ENCODE data around the gene POU2F3. TPM values are rescaled to one million over a fixed set of nuclear protein-coding genes. Genes with fewer than 3 reads are reported as not detected.

Gene POU2F3
- polyA plus RNA-seq, 3 donors = 0.37 to 0.54 TPM; not detected in 1

- H3K27me3 Mint-ChIP-seq (ENCODE audit: low read depth in 3 of 3) = peaks cover 86 to 93% (median 91%) of the 10 kb centered on the region in 3 donors
- peaks cover 0 to 27% of the 10 kb centered on the region in 2 donors for H3K9me3 ChIP-seq (replicated peaks in 1 of 2; ENCODE audit: control insufficient read depth in 1 of 2, insufficient read depth in 1 of 2, low read length in 2 of 2)
- peaks cover 28% of the 10 kb centered on the region for H4K20me1 ChIP-seq (ENCODE audit: insufficient read depth, low read length)
- TF ChIP-seq CTCF (IDR thresholded peaks at IDR 0.05) = no peak
- H3K27ac Mint-ChIP-seq = no peak overlapping the region
- peaks cover 12 to 14% of the 10 kb centered on the region in 2 donors for H3K4me1 ChIP-seq (ENCODE audit: control insufficient read depth in 1 of 2, insufficient read depth in 2 of 2, low read length in 2 of 2)
- H3K4me3 Mint-ChIP-seq = peak overlapping the region in 1 of 2 donors; percentile 81
- no peaks in the 10 kb centered on the region for H3K36me3 ChIP-seq (replicated peaks in 1 of 2; ENCODE audit: control insufficient read depth in 1 of 2, insufficient read depth in 2 of 2, low read length in 2 of 2)
- H3K9me3 Mint-ChIP-seq = peaks cover 0 to 14% (median 11%) of the 10 kb centered on the region in 7 donors
- no peak overlapping the region for H2AFZ ChIP-seq (ENCODE audit: insufficient read depth, low read depth, low read length, poor library complexity, severe bottlenecking)
- no peak for DNase-seq
- H3K79me2 ChIP-seq (ENCODE audit: insufficient read depth, low read length) = no peaks in the 10 kb centered on the region
- H3K36me3 Mint-ChIP-seq = peaks cover 0 to 2% of the 10 kb centered on the region in 2 donors
- H3K27ac ChIP-seq (ENCODE audit: low read depth in 1 of 2, low read length in 2 of 2) = no peak overlapping the region
- H3K4me3 ChIP-seq (replicated peaks in 1 of 3; ENCODE audit: low read depth in 2 of 3, low read length in 3 of 3) = no peak overlapping the region
- WGBS (ENCODE audit: insufficient coverage) = no CpG with 5 or more reads among the region's 1 CpG
- H3K4me1 Mint-ChIP-seq = peaks cover 10% of the 10 kb centered on the region
- intact Hi-C loops (cut with micrococcal nuclease) = no loop called here
- no peak overlapping the region for H3K9ac ChIP-seq (ENCODE audit: insufficient read depth, low read length, poor library complexity, severe bottlenecking)
- H3K4me2 ChIP-seq (replicated peaks; ENCODE audit: extremely low read depth, low read length, poor library complexity, severe bottlenecking) = no peak overlapping the region
- peaks cover 94 to 100% of the 10 kb centered on the region in 2 donors for H3K27me3 ChIP-seq (ENCODE audit: control insufficient read depth in 2 of 2, insufficient read depth in 2 of 2, low read length in 2 of 2)
These were observed 106.3 kb downstream of the POU2F3 start for GRCh38 chr11:120346233-120346632.

GRCh38 chr11:120350637-120351036 is 110.7 kb downstream of the POU2F3 start:
- no peak for DNase-seq
- Histone ChIP-seq H3K4me1 (ENCODE audit: control insufficient read depth in 1 of 2, insufficient read depth in 2 of 2, low read length in 2 of 2) (no peaks in the 10 kb centered on the region), H3K9me3 (replicated peaks in 1 of 2; ENCODE audit: control insufficient read depth in 1 of 2, insufficient read depth in 1 of 2, low read length in 2 of 2) (peaks cover 0 to 13% of the 10 kb centered on the region in 2 donors), H4K20me1 (ENCODE audit: insufficient read depth, low read length) (peaks cover 36% of the 10 kb centered on the region), H2AFZ (ENCODE audit: insufficient read depth, low read depth, low read length, poor library complexity, severe bottlenecking) (no peak overlapping the region), H3K27ac (ENCODE audit: low read depth in 1 of 2, low read length in 2 of 2) (no peak overlapping the region), H3K4me3 (replicated peaks in 1 of 3; ENCODE audit: low read depth in 2 of 3, low read length in 3 of 3) (no peak overlapping the region), H3K4me2 (replicated peaks; ENCODE audit: extremely low read depth, low read length, poor library complexity, severe bottlenecking) (no peak overlapping the region), H3K9ac (ENCODE audit: insufficient read depth, low read length, poor library complexity, severe bottlenecking) (no peak overlapping the region), H3K36me3 (replicated peaks in 1 of 2; ENCODE audit: control insufficient read depth in 1 of 2, insufficient read depth in 2 of 2, low read length in 2 of 2) (no peaks in the 10 kb centered on the region), H3K27me3 (ENCODE audit: control insufficient read depth in 2 of 2, insufficient read depth in 2 of 2, low read length in 2 of 2) (peaks cover 97 to 100% of the 10 kb centered on the region in 2 donors), H3K79me2 (ENCODE audit: insufficient read depth, low read length) (no peaks in the 10 kb centered on the region)
- no peak for TF ChIP-seq CTCF (IDR thresholded peaks at IDR 0.05)
- no peaks in the 10 kb centered on the region for H3K36me3 Mint-ChIP-seq
- H3K4me3 Mint-ChIP-seq = peak overlapping the region in 1 of 2 donors; percentile 77
- H3K9me3 Mint-ChIP-seq = peaks cover 0 to 17% (median 6%) of the 10 kb centered on the region in 7 donors
- intact Hi-C loops (cut with micrococcal nuclease) = no loop called here
- no peak overlapping the region for H3K27ac Mint-ChIP-seq
- peaks cover 93 to 94% (median 93%) of the 10 kb centered on the region in 3 donors for H3K27me3 Mint-ChIP-seq (ENCODE audit: low read depth in 3 of 3)
- no peaks in the 10 kb centered on the region for H3K4me1 Mint-ChIP-seq

Data from CD14-positive monocyte (primary cell).